CD4-positive, alpha-beta memory T cell (primary cell): Measurements from ENCODE around the gene FNDC8. TPM values are rescaled to one million over a fixed set of nuclear protein-coding genes. Genes with fewer than 3 reads are reported as not detected.

ENCODE experiments used
- CTCF ChIA-PET: fragments of 350-600 bp; sonication (Branson Sonifier 250); formaldehyde crosslinking; loops from one replicate; lab custom pipeline; 2021; ENCODE audit warnings: inconsistent platforms; ENCODE audit not compliant: partially characterized antibody; lab: Charles Lee
- POLR2A ChIA-PET: fragments of 350-600 bp; sonication (Branson Sonifier 250); formaldehyde crosslinking; loops from one replicate; lab custom pipeline; 2021; ENCODE audit not compliant: partially characterized antibody; lab: Charles Lee
- DNase-seq, 5 donors: peaks; one replicate each; pipeline versions ENCODE4 v3.0.0 to v3.0.0-alpha.2; 2020 to 2022; ENCODE audit warnings: mixed read lengths in 1 of 5
- H3K27ac ChIP-seq: one replicate; pipeline ENCODE4 v1.7.0; 2013; ENCODE audit warnings: low read depth, low read length
- H3K27me3 ChIP-seq: 2 replicates; pipeline ENCODE4 v1.7.0; 2013; ENCODE audit warnings: mild to moderate bottlenecking, low read length, moderate library complexity; ENCODE audit not compliant: insufficient read depth
- H3K36me3 ChIP-seq: 2 replicates; pipeline ENCODE4 v1.7.0; 2013; ENCODE audit warnings: mild to moderate bottlenecking, low read length, moderate library complexity; ENCODE audit not compliant: insufficient read depth
- H3K4me1 ChIP-seq: 2 replicates; pipeline ENCODE4 v1.7.0; 2013; ENCODE audit warnings: mild to moderate bottlenecking, low read length, moderate library complexity; ENCODE audit not compliant: insufficient read depth
- H3K4me3 ChIP-seq, 2 donors: one replicate each; pipeline ENCODE4 v1.7.0; 2013; ENCODE audit warnings: low read length in 2 of 2, mild to moderate bottlenecking in 1 of 2
- H3K9me3 ChIP-seq, 2 donors: one replicate each; pipeline ENCODE4 v1.7.0; 2013; ENCODE audit warnings: low read length in 2 of 2, control low read depth in 1 of 2; ENCODE audit not compliant: control insufficient read depth in 1 of 2
- H3K27ac Mint-ChIP-seq, 7 donors: one replicate each; pipeline ENCODE4 v1.8.0; 2020 to 2021; ENCODE audit warnings: mixed read lengths in 7 of 7, mild to moderate bottlenecking in 6 of 7, inconsistent platforms in 3 of 7, moderate library complexity in 3 of 7
- H3K27me3 Mint-ChIP-seq, 2 donors: one replicate each; pipeline ENCODE4 v1.8.0; 2020 to 2021; ENCODE audit warnings: mixed read lengths in 2 of 2
- H3K36me3 Mint-ChIP-seq, 2 donors: one replicate each; pipeline ENCODE4 v1.8.0; 2020 to 2021; ENCODE audit warnings: mixed read lengths in 2 of 2, inconsistent platforms in 1 of 2, mild to moderate bottlenecking in 1 of 2
- H3K4me1 Mint-ChIP-seq, 4 donors: one replicate each; pipeline ENCODE4 v1.8.0; 2020 to 2021; ENCODE audit warnings: mixed read lengths in 4 of 4, mild to moderate bottlenecking in 1 of 4
- H3K4me3 Mint-ChIP-seq, 8 donors: one replicate each; pipeline ENCODE4 v1.8.0; 2020 to 2021; ENCODE audit warnings: mixed read lengths in 8 of 8, mild to moderate bottlenecking in 7 of 8, moderate library complexity in 6 of 8, inconsistent platforms in 3 of 8
- H3K9me3 Mint-ChIP-seq, 8 donors: one replicate each; pipeline ENCODE4 v1.8.0; 2020 to 2021; ENCODE audit warnings: mixed read lengths in 8 of 8, mild to moderate bottlenecking in 5 of 8, inconsistent platforms in 3 of 8, moderate library complexity in 1 of 8
- intact Hi-C: fragments of 100-400 bp; cut with micrococcal nuclease; formaldehyde crosslinking; loops from one replicate; pipeline ENCODE4 v1.15.1; 2023
- polyA plus RNA-seq, 2 donors: library from polyadenylated mRNA; unstranded; fragments of 300-500 nt; fragmentation: Illumina TruSeq; gene quantifications; one replicate each; pipeline ENCODE4 v1.2.3, GENCODE V29; 2021
- total RNA-seq, 2 experiments: library from RNA; stranded (reverse); gene quantifications; one replicate each; pipeline ENCODE4 v1.2.3, GENCODE V29; 2021

The FNDC8 gene
- total and polyA plus RNA-seq, 4 experiments from 2014 or later = not detected

- Mint-ChIP-seq H3K36me3 (peaks cover 14 to 20% of the 10 kb centered on the region in 2 donors), H3K27me3 (peaks cover 0 to 1% of the 10 kb centered on the region in 2 donors), H3K27ac (peak within 1 kb of the TSS; percentile 85 to 98 (median 94)), H3K4me1 (peaks cover 24 to 45% (median 32%) of the 10 kb centered on the region in 4 donors), H3K4me3 (peak within 1 kb of the TSS; percentile 90 to 98 (median 94)), H3K9me3 (no peaks in the 10 kb centered on the region)
- Histone ChIP-seq H3K9me3 (no peaks in the 10 kb centered on the region), H3K36me3 (no peaks in the 10 kb centered on the region), H3K4me1 (peaks cover 24% of the 10 kb centered on the region), H3K27ac (peak within 1 kb of the TSS; percentile 80), H3K27me3 (no peaks in the 10 kb centered on the region), H3K4me3 (peak within 1 kb of the TSS; percentile 67 to 98)
- DNase-seq = peak; percentile 72 to 86 (median 81)
- CTCF ChIA-PET = interaction anchor here (0.6 to 4.3 kb wide), 40 partner anchors 8 to 919 kb away, joined by 3 to 96 read pairs (median 4); partner anchors contain the start of genes LIG3, NLE1 and RFFL
- intact Hi-C loops = loop anchor here (1.0 to 5.0 kb wide), 7 partner anchors 30 to 699 kb away; partner anchors contain the start of gene RFFL
- POLR2A ChIA-PET = interaction anchor here (0.5 to 2.7 kb wide), 25 partner anchors 9 to 699 kb away, joined by 3 to 21 read pairs (median 5); partner anchors contain the start of genes LIG3, RFFL, SLFN5 and TAF15
These were observed 1.8 kb upstream of the FNDC8 start, which contains the start of gene RAD51D for GRCh38 chr17:35119370-35120165. Gene RAD51D, minus strand, starts transcription at chr17:35119860. Its CDS starts 247 bp downstream, at chr17:35119613.

GRCh38 chr17:35127751-35128514 lies 6.5 kb downstream of the FNDC8 start:
- no peaks in the 10 kb centered on the region for H3K9me3 ChIP-seq
- H3K9me3 Mint-ChIP-seq = no peaks in the 10 kb centered on the region
- CTCF ChIA-PET = interaction anchor here (1.0 to 3.1 kb wide), 2 partner anchors 8 to 10 kb away, joined by 3 to 14 read pairs; partner anchors contain the start of gene RAD51D
- no peak overlapping the region for H3K27ac ChIP-seq
- no peak for DNase-seq
- intact Hi-C loops = no loop called here
- POLR2A ChIA-PET = interaction anchor here (0.7 to 1.4 kb wide), 2 partner anchors 9 to 32 kb away, joined by 3 read pairs; no protein-coding TSS in a partner anchor
- no peak overlapping the region for H3K4me3 ChIP-seq
- H3K27me3 ChIP-seq = no peaks in the 10 kb centered on the region
- peak overlapping the region in 1 of 7 donors; percentile 53 for H3K27ac Mint-ChIP-seq
- peaks cover 6 to 24% of the 10 kb centered on the region in 2 donors for H3K36me3 Mint-ChIP-seq
- H3K4me3 Mint-ChIP-seq = no peak overlapping the region
- H3K27me3 Mint-ChIP-seq = no peaks in the 10 kb centered on the region
- H3K4me1 Mint-ChIP-seq = no peaks in the 10 kb centered on the region
- H3K4me1 ChIP-seq = no peaks in the 10 kb centered on the region
- peaks cover 14% of the 10 kb centered on the region for H3K36me3 ChIP-seq

GRCh38 chr17:35129154-35129972 lies 7.9 kb downstream of the FNDC8 start:
- Histone ChIP-seq H3K36me3 (peaks cover 29% of the 10 kb centered on the region), H3K9me3 (no peaks in the 10 kb centered on the region), H3K4me3 (no peak overlapping the region), H3K4me1 (no peaks in the 10 kb centered on the region), H3K27ac (no peak overlapping the region), H3K27me3 (no peaks in the 10 kb centered on the region)
- peaks cover 16 to 37% of the 10 kb centered on the region in 2 donors for H3K36me3 Mint-ChIP-seq
- no peaks in the 10 kb centered on the region for H3K9me3 Mint-ChIP-seq
- peaks cover 0 to 6% (median 0%) of the 10 kb centered on the region in 4 donors for H3K4me1 Mint-ChIP-seq
- ChIA-PET POLR2A (interaction anchor here (0.6 to 2.0 kb wide), 3 partner anchors 11 to 680 kb away, joined by 4 to 6 read pairs (median 6); partner anchors contain the start of gene TAF15), CTCF (interaction anchor here (3.1 kb wide), 1 partner anchor 10 kb away, joined by 14 read pairs; the partner anchor contains the start of gene RAD51D)
- no peaks in the 10 kb centered on the region for H3K27me3 Mint-ChIP-seq
- intact Hi-C loops = no loop called here
- no peak for DNase-seq
- H3K4me3 Mint-ChIP-seq = no peak overlapping the region
- no peak overlapping the region for H3K27ac Mint-ChIP-seq

DNA sequence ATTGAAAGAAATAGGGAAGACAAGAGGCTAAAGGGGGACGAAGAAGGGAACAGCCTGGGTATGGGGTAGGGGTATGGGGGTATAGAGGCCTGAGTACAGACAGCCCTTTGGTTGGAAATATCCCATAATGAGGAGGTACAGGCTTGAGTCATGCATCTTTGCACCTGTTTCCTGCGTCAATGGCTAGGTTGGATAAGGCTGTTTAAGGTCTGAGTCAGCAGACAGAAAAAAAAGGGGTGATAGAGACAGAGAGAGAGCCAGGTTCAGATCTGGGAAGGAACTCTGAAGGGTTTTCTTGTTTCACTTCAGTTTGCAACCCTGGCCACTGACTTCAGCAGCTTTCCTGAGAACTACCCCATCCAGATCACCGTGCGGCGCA lies 8.5 kb downstream of the FNDC8 start:
- H3K27ac ChIP-seq = no peak overlapping the region
- ChIA-PET CTCF (interaction anchor here (3.1 kb wide), 1 partner anchor 10 kb away, joined by 14 read pairs; the partner anchor contains the start of gene RAD51D), POLR2A (interaction anchor here (1.4 to 2.0 kb wide), 3 partner anchors 11 to 679 kb away, joined by 3 to 6 read pairs (median 4); partner anchors contain the start of gene TAF15)
- intact Hi-C loops = no loop called here
- no peak overlapping the region for H3K4me3 ChIP-seq
- H3K27ac Mint-ChIP-seq = no peak overlapping the region
- no peaks in the 10 kb centered on the region for H3K27me3 Mint-ChIP-seq
- H3K4me3 Mint-ChIP-seq = no peak overlapping the region
- H3K4me1 ChIP-seq = no peaks in the 10 kb centered on the region
- peaks cover 16 to 43% of the 10 kb centered on the region in 2 donors for H3K36me3 Mint-ChIP-seq
- H3K9me3 Mint-ChIP-seq = no peaks in the 10 kb centered on the region
- no peaks in the 10 kb centered on the region for H3K27me3 ChIP-seq
- DNase-seq = no peak
- peaks cover 35% of the 10 kb centered on the region for H3K36me3 ChIP-seq
- H3K9me3 ChIP-seq = no peaks in the 10 kb centered on the region
- peaks cover 0 to 6% (median 0%) of the 10 kb centered on the region in 4 donors for H3K4me1 Mint-ChIP-seq

DNA sequence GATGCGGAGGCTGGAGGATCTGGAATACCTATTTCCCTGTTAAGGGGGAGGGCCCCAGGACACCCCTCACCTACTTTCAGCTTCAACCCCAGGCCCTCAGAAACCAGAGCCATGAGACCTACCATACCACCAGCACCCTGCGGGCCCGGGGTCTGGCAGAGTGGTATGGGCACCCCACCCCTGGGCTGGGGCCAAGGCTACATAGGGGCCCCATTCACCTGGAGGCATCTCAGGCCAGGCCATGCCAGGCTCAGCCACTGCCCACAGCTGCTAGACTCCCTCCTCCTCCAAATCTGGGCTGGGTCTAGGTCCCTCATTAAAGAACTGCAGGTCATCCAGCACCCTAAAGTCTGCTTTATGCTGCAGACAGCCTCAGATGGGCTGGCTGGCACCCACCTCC lies 9.0 kb downstream of the FNDC8 start:
- no peak overlapping the region for H3K27ac Mint-ChIP-seq
- POLR2A ChIA-PET = interaction anchor here (1.4 to 2.0 kb wide), 3 partner anchors 11 to 679 kb away, joined by 3 to 6 read pairs (median 4); partner anchors contain the start of gene TAF15

DNA sequence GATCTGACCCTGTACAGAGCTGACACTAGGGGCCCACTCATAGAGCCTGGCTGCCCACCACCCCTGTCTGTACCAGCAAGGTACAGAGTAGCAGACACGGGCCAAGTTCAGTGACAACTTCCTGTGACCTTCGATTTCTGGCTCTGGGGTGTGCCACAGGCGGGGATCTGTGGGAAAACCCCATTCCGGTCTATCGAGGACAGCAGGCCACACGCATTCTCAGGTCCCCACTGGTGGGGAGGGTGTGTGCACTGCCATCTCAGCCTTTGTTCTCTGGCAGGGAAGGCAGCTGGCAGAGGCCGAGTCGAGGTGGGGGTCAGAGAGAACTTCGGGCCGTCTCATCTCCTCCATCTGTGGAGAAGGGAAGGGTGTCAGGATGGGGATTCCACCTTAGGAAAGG lies 10.7 kb downstream of the FNDC8 start:
- no peaks in the 10 kb centered on the region for H3K4me1 ChIP-seq
- DNase-seq = no peak
- H3K9me3 ChIP-seq = no peaks in the 10 kb centered on the region
- ChIA-PET CTCF (no interaction called here), POLR2A (no interaction called here)
- peaks cover 0 to 6% (median 0%) of the 10 kb centered on the region in 4 donors for H3K4me1 Mint-ChIP-seq
- no peaks in the 10 kb centered on the region for H3K27me3 Mint-ChIP-seq
- no peak overlapping the region for H3K27ac ChIP-seq
- peaks cover 56% of the 10 kb centered on the region for H3K36me3 ChIP-seq
- intact Hi-C loops = no loop called here
- no peaks in the 10 kb centered on the region for H3K27me3 ChIP-seq
- H3K9me3 Mint-ChIP-seq = no peaks in the 10 kb centered on the region
- no peak overlapping the region for H3K4me3 ChIP-seq
- peaks cover 26 to 64% of the 10 kb centered on the region in 2 donors for H3K36me3 Mint-ChIP-seq
- H3K4me3 Mint-ChIP-seq = no peak overlapping the region
- H3K27ac Mint-ChIP-seq = no peak overlapping the region

More for the DNA sequence above, 9.0 kb downstream of the FNDC8 start:
- Mint-ChIP-seq H3K4me1 (peaks cover 0 to 6% (median 0%) of the 10 kb centered on the region in 4 donors), H3K4me3 (no peak overlapping the region), H3K36me3 (peaks cover 20 to 47% of the 10 kb centered on the region in 2 donors), H3K9me3 (no peaks in the 10 kb centered on the region), H3K27me3 (no peaks in the 10 kb centered on the region)
- DNase-seq = no peak
- CTCF ChIA-PET = no interaction called here
- Histone ChIP-seq H3K27me3 (no peaks in the 10 kb centered on the region), H3K27ac (no peak overlapping the region), H3K4me1 (no peaks in the 10 kb centered on the region), H3K9me3 (no peaks in the 10 kb centered on the region), H3K36me3 (peaks cover 39% of the 10 kb centered on the region), H3K4me3 (no peak overlapping the region)
- intact Hi-C loops = no loop called here
